Measurements from ENCODE around the gene EXOC4.

Gene EXOC4

DNA sequence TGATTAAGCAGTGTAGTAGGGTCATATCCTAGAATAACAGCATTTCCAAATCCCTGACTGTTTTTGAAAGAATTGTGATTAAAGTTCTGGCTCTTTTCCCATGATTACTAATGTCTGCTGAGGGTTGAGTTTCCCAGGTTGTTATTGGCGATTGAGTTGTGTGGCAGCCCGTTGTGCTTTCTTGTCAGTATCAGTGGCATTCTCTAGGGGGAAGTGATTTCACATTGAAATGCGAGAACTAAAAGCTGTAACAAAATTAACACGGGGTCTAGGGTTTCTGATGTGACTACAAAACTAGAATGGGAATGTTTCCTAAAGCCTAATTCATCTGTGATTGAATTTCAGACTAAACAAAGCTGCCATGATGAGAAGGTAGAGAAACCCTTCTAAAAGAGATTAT is 349.4 kb downstream of the EXOC4 start:
- H3K27ac ChIP-seq = no peak overlapping the region
- TF ChIP-seq, protein P1, sequence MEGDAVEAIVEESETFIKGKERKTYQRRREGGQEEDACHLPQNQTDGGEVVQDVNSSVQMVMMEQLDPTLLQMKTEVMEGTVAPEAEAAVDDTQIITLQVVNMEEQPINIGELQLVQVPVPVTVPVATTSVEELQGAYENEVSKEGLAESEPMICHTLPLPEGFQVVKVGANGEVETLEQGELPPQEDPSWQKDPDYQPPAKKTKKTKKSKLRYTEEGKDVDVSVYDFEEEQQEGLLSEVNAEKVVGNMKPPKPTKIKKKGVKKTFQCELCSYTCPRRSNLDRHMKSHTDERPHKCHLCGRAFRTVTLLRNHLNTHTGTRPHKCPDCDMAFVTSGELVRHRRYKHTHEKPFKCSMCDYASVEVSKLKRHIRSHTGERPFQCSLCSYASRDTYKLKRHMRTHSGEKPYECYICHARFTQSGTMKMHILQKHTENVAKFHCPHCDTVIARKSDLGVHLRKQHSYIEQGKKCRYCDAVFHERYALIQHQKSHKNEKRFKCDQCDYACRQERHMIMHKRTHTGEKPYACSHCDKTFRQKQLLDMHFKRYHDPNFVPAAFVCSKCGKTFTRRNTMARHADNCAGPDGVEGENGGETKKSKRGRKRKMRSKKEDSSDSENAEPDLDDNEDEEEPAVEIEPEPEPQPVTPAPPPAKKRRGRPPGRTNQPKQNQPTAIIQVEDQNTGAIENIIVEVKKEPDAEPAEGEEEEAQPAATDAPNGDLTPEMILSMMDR (conservative IDR thresholded peaks at IDR 0.05) = no peak
- no peak for TF ChIP-seq ZFX (IDR thresholded peaks at IDR 0.05)

DNA sequence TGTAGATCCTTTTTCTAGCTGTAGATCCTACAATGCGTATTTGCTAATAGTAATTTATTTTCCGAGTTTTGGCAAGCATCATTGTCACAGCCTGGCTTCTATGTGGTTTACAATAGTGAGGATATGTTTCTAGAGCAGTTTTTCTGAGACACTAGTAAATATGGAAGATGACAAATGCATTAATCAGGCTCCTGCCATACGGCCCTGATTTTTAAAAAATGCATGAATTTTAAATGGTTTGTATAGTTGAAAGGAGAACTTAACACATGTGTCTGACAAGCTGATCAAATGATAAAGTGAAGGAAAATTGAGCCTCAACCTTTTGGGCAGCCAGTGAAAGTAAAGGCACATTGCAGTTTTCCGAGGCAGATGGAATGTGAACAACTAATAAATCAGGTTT is 354.1 kb downstream of the EXOC4 start:
- no peak overlapping the region for H3K27ac ChIP-seq
- TF ChIP-seq, protein P1 (conservative IDR thresholded peaks at IDR 0.05) = no peak
- TF ChIP-seq ZFX (IDR thresholded peaks at IDR 0.05) = no peak

DNA sequence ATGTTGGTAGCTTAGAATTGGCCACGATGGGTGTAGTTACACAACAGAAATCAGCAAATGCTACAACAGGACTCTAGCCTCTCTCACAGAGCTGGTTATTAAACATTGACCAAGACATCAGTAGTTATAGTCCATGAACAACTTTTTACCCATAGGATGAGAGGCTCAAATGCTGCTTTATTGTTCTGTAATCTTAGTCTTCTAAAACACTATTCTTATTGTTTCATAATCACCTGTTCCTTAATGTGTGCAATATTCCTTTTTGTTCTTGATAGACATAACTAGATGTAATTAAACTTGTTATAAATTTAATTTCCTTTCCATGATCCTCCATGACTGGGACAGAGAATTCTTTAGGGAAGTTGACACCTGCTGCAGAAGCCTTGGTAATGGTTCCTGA is 356.9 kb downstream of the EXOC4 start:
- H3K27ac ChIP-seq = no peak overlapping the region
- TF ChIP-seq, protein P1 (conservative IDR thresholded peaks at IDR 0.05) = no peak
- TF ChIP-seq ZFX (IDR thresholded peaks at IDR 0.05) = no peak

DNA sequence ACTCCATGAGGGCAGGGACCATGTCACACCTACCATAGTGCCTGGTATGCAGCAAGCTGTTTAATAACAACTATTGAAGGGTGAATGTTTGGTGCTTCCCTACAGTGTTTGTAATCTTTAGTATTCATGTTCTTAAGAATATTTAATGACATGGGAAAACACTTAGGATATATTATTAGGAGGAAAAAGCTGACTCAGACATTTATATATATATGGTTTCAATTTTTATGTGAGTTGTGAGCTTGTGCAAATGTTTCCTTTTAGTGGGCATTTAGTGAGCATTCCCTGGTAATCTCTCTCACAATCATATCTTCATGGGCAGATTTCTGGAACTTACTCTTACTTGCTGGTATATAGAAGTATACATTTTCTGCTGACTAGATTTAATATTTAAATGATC is 359.1 kb downstream of the EXOC4 start:
- no peak for TF ChIP-seq ZFX (IDR thresholded peaks at IDR 0.05)
- TF ChIP-seq, protein P1 (conservative IDR thresholded peaks at IDR 0.05) = no peak
- no peak overlapping the region for H3K27ac ChIP-seq

DNA sequence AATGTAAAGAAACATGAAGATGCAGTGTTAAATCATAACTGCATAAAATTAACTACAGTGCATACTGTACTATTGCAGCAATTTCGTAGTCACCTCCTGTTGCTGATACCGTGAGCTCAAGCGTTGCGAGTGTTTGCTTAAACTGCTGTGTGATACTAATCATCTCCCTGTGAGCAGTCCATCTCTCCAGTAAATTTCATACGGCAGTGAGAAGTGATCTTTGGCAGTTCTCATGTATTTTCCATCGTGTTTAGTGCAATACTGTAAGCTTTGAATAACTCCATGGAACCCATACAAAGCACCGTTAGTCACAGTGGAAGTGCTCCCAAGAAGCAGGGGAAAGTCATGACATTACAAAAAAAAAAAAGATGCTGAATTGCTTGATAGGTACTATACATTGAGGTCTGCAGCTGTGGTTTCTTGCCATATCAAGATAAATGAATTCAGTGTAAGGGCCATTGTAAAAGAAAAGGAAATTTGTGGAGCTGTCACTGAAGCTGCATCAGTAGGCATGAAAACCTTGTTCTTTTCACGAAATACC is 360.4 kb downstream of the EXOC4 start:
- no peak overlapping the region for H3K27ac ChIP-seq
- TF ChIP-seq, protein P1 (conservative IDR thresholded peaks at IDR 0.05) = no peak
- no peak for TF ChIP-seq ZFX (IDR thresholded peaks at IDR 0.05)

DNA sequence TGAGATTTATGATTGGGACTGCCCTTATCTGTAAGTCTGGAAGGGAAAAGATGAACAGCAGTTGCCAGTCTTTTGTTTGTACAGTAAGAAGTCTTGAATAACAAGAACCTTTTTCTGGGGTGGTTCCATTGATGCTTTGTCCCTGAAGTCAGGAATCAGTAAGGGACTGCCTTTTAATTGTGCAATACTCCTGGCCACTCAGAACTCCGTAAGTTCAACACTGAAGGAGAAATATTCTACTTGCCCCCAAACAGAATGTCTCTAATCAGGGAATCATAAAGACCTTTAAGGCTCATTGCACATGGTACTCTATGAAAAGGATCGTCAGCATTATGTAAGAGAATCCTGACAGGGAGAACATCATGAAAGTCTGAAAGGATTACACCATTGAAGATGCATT is 361.4 kb downstream of the EXOC4 start:
- TF ChIP-seq ZFX (IDR thresholded peaks at IDR 0.05) = no peak
- TF ChIP-seq, protein P1 (conservative IDR thresholded peaks at IDR 0.05) = no peak
- H3K27ac ChIP-seq = no peak overlapping the region

DNA sequence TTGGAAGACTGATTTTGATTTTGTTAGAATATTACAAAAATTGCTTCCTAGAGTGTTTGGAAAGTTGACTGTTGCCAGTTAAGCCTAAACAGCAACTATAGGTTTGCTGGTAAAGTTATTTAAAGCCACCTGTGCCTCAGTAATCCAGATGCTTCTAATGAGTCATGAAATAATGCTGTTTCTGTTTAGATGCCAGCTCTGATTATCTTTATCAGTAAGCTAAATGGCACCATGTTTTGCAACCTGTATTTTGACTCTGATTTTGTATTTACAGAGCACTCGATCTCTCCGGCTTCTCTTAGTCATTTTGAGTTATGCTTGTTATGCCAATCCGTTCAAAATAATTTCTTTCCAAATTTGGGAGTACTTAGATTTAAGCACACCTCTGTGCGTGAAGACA is 366.1 kb downstream of the EXOC4 start:
- no peak overlapping the region for H3K27ac ChIP-seq
- TF ChIP-seq, protein P1 (conservative IDR thresholded peaks at IDR 0.05) = no peak
- no peak for TF ChIP-seq ZFX (IDR thresholded peaks at IDR 0.05)
